Mesenchymal stem cell (in vitro differentiated cells and primary cell): ENCODE results near the gene SF3B3.
"Not testable (repeated sequence)": the region's sequence is repeated elsewhere in the genome, so short reads cannot be mapped to it uniquely, and the experiment has no call there.

ENCODE experiments used
- DNase-seq: peaks from one replicate; pipeline ENCODE4 v3.0.0-alpha.2; 2013
- H2AFZ ChIP-seq: one replicate; pipeline ENCODE4 v1.6.1; 2013; ENCODE audit warnings: low read depth, mild to moderate bottlenecking, control low read depth, inconsistent platforms, low read length, moderate library complexity
- H2AK5ac ChIP-seq: 2 replicates; pipeline ENCODE4 v1.6.1; 2013; ENCODE audit warnings: low read length, moderate library complexity, mild to moderate bottlenecking, inconsistent platforms; ENCODE audit not compliant: severe bottlenecking
- H2BK120ac ChIP-seq: one replicate; pipeline ENCODE4 v1.6.1; 2013; ENCODE audit warnings: low read depth, mild to moderate bottlenecking, inconsistent platforms, low read length, moderate library complexity
- H2BK12ac ChIP-seq, 2 experiments: one replicate each; pipeline ENCODE4 v1.6.1; 2013; ENCODE audit warnings: inconsistent platforms in 2 of 2, low read length in 2 of 2, mild to moderate bottlenecking in 2 of 2, moderate library complexity in 2 of 2, control low read depth in 1 of 2
- H2BK15ac ChIP-seq: one replicate; pipeline ENCODE4 v1.6.1; 2013; ENCODE audit warnings: mild to moderate bottlenecking, low read depth, inconsistent platforms; ENCODE audit not compliant: poor library complexity, severe bottlenecking
- H2BK5ac ChIP-seq: 2 replicates; pipeline ENCODE4 v1.6.1; 2013; ENCODE audit warnings: low read depth, mild to moderate bottlenecking, low read length, control low read depth, inconsistent platforms; ENCODE audit not compliant: poor library complexity, severe bottlenecking
- H3K14ac ChIP-seq, 2 experiments: one replicate each; pipeline ENCODE4 v1.6.1; 2013; ENCODE audit warnings: inconsistent platforms in 2 of 2, low read length in 2 of 2, control low read depth in 1 of 2, mild to moderate bottlenecking in 1 of 2, moderate library complexity in 1 of 2
- H3K18ac ChIP-seq, 2 experiments: one replicate each; pipeline ENCODE4 v1.6.1; 2013; ENCODE audit warnings: inconsistent platforms in 2 of 2, low read length in 2 of 2, control low read depth in 1 of 2, low read depth in 1 of 2, mild to moderate bottlenecking in 1 of 2
- H3K23ac ChIP-seq, 2 experiments: one replicate each; pipeline ENCODE4 v1.6.1; 2013; ENCODE audit warnings: inconsistent platforms in 2 of 2, low read length in 2 of 2, mild to moderate bottlenecking in 2 of 2, moderate library complexity in 2 of 2, control low read depth in 1 of 2
- H3K27ac ChIP-seq: 2 replicates; pipeline ENCODE4 v1.5.1; 2013; ENCODE audit warnings: mild to moderate bottlenecking, moderate library complexity, low read length, control low read depth, inconsistent platforms; ENCODE audit not compliant: poor library complexity, severe bottlenecking
- H3K27me3 ChIP-seq, 2 experiments: 2 replicates each; pipeline versions ENCODE4 v1.6.1 to v1.7.0; 2013; ENCODE audit warnings: low read length in 2 of 2, mild to moderate bottlenecking in 2 of 2, moderate library complexity in 2 of 2, control low read depth in 1 of 2, inconsistent platforms in 1 of 2; ENCODE audit not compliant: control insufficient read depth in 1 of 2, insufficient read depth in 1 of 2
- H3K36me3 ChIP-seq, 2 experiments: 2 replicates each; pipeline versions ENCODE4 v1.6.1 to v1.7.0; 2013; ENCODE audit warnings: low read length in 2 of 2, control low read depth in 1 of 2, inconsistent platforms in 1 of 2, low read depth in 1 of 2, mild to moderate bottlenecking in 1 of 2; ENCODE audit not compliant: insufficient read depth in 2 of 2, control insufficient read depth in 1 of 2
- H3K4ac ChIP-seq, 2 experiments: one replicate each; pipeline ENCODE4 v1.6.1; 2013; ENCODE audit warnings: inconsistent platforms in 2 of 2, low read length in 2 of 2, mild to moderate bottlenecking in 2 of 2, moderate library complexity in 2 of 2, control low read depth in 1 of 2, low read depth in 1 of 2
- H3K4me1 ChIP-seq: 2 replicates; pipeline ENCODE4 v1.6.1; 2013; ENCODE audit warnings: low read depth, low read length, control low read depth; ENCODE audit not compliant: control insufficient read depth, insufficient read depth
- H3K4me2 ChIP-seq: 2 replicates; pipeline ENCODE4 v1.6.1; 2013; ENCODE audit warnings: low read length, mild to moderate bottlenecking, inconsistent platforms; ENCODE audit not compliant: poor library complexity, severe bottlenecking
- H3K4me3 ChIP-seq, 2 experiments: 2 replicates each; pipeline versions ENCODE4 v1.5.1 to v1.7.0; 2013; ENCODE audit warnings: low read length in 2 of 2, mild to moderate bottlenecking in 2 of 2, control low read depth in 1 of 2, low read depth in 1 of 2; ENCODE audit not compliant: insufficient read depth in 1 of 2
- H3K79me1 ChIP-seq: replicated peaks from 2 replicates; pipeline ENCODE4 v1.6.1; 2013; ENCODE audit warnings: mild to moderate bottlenecking, control low read depth, low read length, inconsistent platforms; ENCODE audit not compliant: poor library complexity, severe bottlenecking
- H3K9ac ChIP-seq: 2 replicates; pipeline ENCODE4 v1.7.0; 2013; ENCODE audit warnings: mild to moderate bottlenecking, low read length, moderate library complexity
- H3K9me3 ChIP-seq: 2 replicates; pipeline ENCODE4 v1.7.0; 2013; ENCODE audit warnings: mild to moderate bottlenecking, low read length; ENCODE audit not compliant: control insufficient read depth
- H4K8ac ChIP-seq: one replicate; pipeline ENCODE4 v1.6.1; 2013; ENCODE audit warnings: inconsistent platforms, mild to moderate bottlenecking, low read length, moderate library complexity
- H4K91ac ChIP-seq: one replicate; pipeline ENCODE4 v1.6.1; 2013; ENCODE audit warnings: mild to moderate bottlenecking, low read length, inconsistent platforms
- WGBS: methylation state at CpG from one replicate; pipeline ENCODE4 v1.1.7; 2013; ENCODE audit warnings: mixed read lengths; 5-methylcytosine and 5-hydroxymethylcytosine counted together
- small RNA-seq: library from polyadenylated mRNA; stranded (forward); fragments of <200 nt; extraction: miRNeasy Mini kit (QIAGEN cat#:217004); gene quantifications from one replicate; pipeline ENCODE3, GENCODE V24; 2013; ENCODE audit warnings: low read depth

The SF3B3 gene

DNA sequence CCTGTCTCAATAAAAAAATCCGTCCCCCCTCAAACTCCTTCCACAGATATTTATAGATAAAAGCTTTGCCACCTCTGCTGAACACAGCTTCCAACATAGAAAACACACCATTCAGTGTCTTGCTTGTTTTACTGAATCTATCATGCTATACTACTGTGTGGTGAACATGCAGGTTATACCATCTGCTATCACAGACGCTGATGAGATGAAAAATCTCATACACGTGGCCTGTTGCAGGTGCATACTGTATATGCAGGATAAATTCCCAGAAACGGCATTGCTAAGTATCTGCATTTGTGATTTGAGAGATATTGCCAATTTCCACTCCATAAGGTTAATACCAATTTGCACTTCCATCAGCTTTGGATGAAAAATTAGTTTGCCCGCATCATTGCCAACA, 92.3 kb downstream of the SF3B3 start:
- WGBS: 98% methylated on average over 4 of the region's 5 CpGs
- Histone ChIP-seq H3K79me1 (no peaks in the 10 kb centered on the region), H3K18ac (no peak overlapping the region), H3K23ac (no peak overlapping the region), H3K36me3 (no peaks in the 10 kb centered on the region), H3K14ac (no peak overlapping the region), H4K8ac (no peak overlapping the region), H2BK15ac (no peak overlapping the region), H3K9me3 (no peaks in the 10 kb centered on the region), H2AK5ac (no peak overlapping the region), H3K9ac (no peak overlapping the region), H3K4me3 (no peak overlapping the region), H3K4me2 (no peak overlapping the region), H2BK5ac (no peak overlapping the region), H3K4ac (no peak overlapping the region), H3K4me1 (peaks cover under 1% of the 10 kb centered on the region), H4K91ac (no peak overlapping the region), H2BK120ac (no peak overlapping the region), H2AFZ (no peak overlapping the region), H2BK12ac (no peak overlapping the region), H3K27me3 (peaks cover 0 to 2% of the 10 kb centered on the region in 2 experiments), H3K27ac (no peak overlapping the region)
- DNase-seq: no peak

- not testable (repeated sequence) for H3K4me1 ChIP-seq
Observed at GRCh38 chr16:70621864-70622263, 98.2 kb downstream of the SF3B3 start.

More at GRCh38 chr16:70621864-70622263, 98.2 kb downstream of the SF3B3 start:
- WGBS: 56% methylated on average over 3 of the region's 3 CpGs
- H2BK5ac ChIP-seq, H2AK5ac ChIP-seq, H3K4ac ChIP-seq, H3K23ac ChIP-seq, H2BK15ac ChIP-seq, H3K9ac ChIP-seq, H2AFZ ChIP-seq, H3K27ac ChIP-seq, H2BK12ac ChIP-seq, H3K4me3 ChIP-seq, H3K9me3 ChIP-seq, H3K79me1 ChIP-seq, H2BK120ac ChIP-seq, H3K18ac ChIP-seq, H4K91ac ChIP-seq, H3K36me3 ChIP-seq, DNase-seq, H3K14ac ChIP-seq, H3K27me3 ChIP-seq, H4K8ac ChIP-seq, H3K4me2 ChIP-seq: not testable (repeated sequence)

Small RNA genes within 50 kb of the gene (small RNA-seq; reads per million reads assigned to genes)
- gene SNORD111 (29.3 reads per million, percentile 89 among the genes with 10 or more reads in this experiment), gene SNORD111B (583 reads per million, percentile 96 among the genes with 10 or more reads in this experiment)
